SK-MEL-5 (cell line): ENCODE data around the gene LRP1. TPM values are rescaled to one million over a fixed set of nuclear protein-coding genes. Genes with fewer than 3 reads are reported as not detected.

Experiments used
- DNase-seq: peaks from one replicate; pipeline ENCODE4 v3.0.0-alpha.2; 2016; ENCODE audit warnings: low read depth, low spot score
- in situ Hi-C: cut with HindIII; loops from 2 replicates; pipeline ENCODE4 v1.10.0; 2016; ENCODE audit warnings: low sequenced_read_pairs, high pct_unique_total_duplicates, low pct_unique_long_range_greater_than_20kb
- total RNA-seq: library from RNA; depleted of rRNA; stranded (reverse); fragments of >200 nt; shearing (Covaris generic); gene quantifications from 2 replicates; pipeline ENCODE4 v1.2.3, GENCODE V29; 2014

LRP1 gene
- total RNA-seq, 1 experiment from 2014 or later: 4.2 TPM

GRCh38 chr12:57193706-57194245 lies 65.5 kb downstream of the LRP1 start:
- DNase-seq: no peak
- in situ Hi-C loops: no loop called here

- no peak for DNase-seq
- in situ Hi-C loops: no loop called here
These were observed 66.0 kb downstream of the LRP1 start for GRCh38 chr12:57194253-57194652.

- in situ Hi-C loops: no loop called here
- no peak for DNase-seq
These were observed 66.9 kb downstream of the LRP1 start for GRCh38 chr12:57195186-57195585.

GRCh38 chr12:57195611-57196371 lies 67.5 kb downstream of the LRP1 start:
- no peak for DNase-seq
- in situ Hi-C loops: no loop called here

GRCh38 chr12:57196439-57196838 lies 68.2 kb downstream of the LRP1 start:
- in situ Hi-C loops: no loop called here
- DNase-seq: no peak

GRCh38 chr12:57196956-57197355 lies 68.7 kb downstream of the LRP1 start:
- DNase-seq: no peak
- in situ Hi-C loops: no loop called here

- DNase-seq: no peak
- in situ Hi-C loops: no loop called here
These were observed 70.0 kb downstream of the LRP1 start for GRCh38 chr12:57198329-57198728.

- in situ Hi-C loops: no loop called here
- DNase-seq: no peak
These were observed 70.9 kb downstream of the LRP1 start for GRCh38 chr12:57199191-57199590.

GRCh38 chr12:57200497-57200896 lies 72.2 kb downstream of the LRP1 start:
- no peak for DNase-seq

GRCh38 chr12:57201219-57201618 lies 72.9 kb downstream of the LRP1 start:
- in situ Hi-C loops: no loop called here
- no peak for DNase-seq

More at GRCh38 chr12:57200497-57200896, 72.2 kb downstream of the LRP1 start:
- in situ Hi-C loops: no loop called here

GRCh38 chr12:57201631-57202030 lies 73.3 kb downstream of the LRP1 start:
- no peak for DNase-seq
- in situ Hi-C loops: no loop called here

- in situ Hi-C loops: no loop called here
- no peak for DNase-seq
These were observed 74.0 kb downstream of the LRP1 start for GRCh38 chr12:57202321-57202720.

- no peak for DNase-seq
- in situ Hi-C loops: no loop called here
These were observed 74.9 kb downstream of the LRP1 start for GRCh38 chr12:57203201-57203600.

GRCh38 chr12:57203791-57204190 lies 75.5 kb downstream of the LRP1 start:
- no peak for DNase-seq
- in situ Hi-C loops: no loop called here

GRCh38 chr12:57204454-57204853 lies 76.2 kb downstream of the LRP1 start:
- in situ Hi-C loops: no loop called here

GRCh38 chr12:57205186-57205585 lies 76.9 kb downstream of the LRP1 start:
- in situ Hi-C loops: no loop called here
- no peak for DNase-seq

More at GRCh38 chr12:57204454-57204853, 76.2 kb downstream of the LRP1 start:
- no peak for DNase-seq

- no peak for DNase-seq
- in situ Hi-C loops: no loop called here
These were observed 77.6 kb downstream of the LRP1 start for GRCh38 chr12:57205931-57206330.

GRCh38 chr12:57207731-57208630 lies 79.7 kb downstream of the LRP1 start:
- DNase-seq: no peak
- in situ Hi-C loops: no loop called here
